Measurements from ENCODE around the gene MTARC1.

The MTARC1 gene

DNA sequence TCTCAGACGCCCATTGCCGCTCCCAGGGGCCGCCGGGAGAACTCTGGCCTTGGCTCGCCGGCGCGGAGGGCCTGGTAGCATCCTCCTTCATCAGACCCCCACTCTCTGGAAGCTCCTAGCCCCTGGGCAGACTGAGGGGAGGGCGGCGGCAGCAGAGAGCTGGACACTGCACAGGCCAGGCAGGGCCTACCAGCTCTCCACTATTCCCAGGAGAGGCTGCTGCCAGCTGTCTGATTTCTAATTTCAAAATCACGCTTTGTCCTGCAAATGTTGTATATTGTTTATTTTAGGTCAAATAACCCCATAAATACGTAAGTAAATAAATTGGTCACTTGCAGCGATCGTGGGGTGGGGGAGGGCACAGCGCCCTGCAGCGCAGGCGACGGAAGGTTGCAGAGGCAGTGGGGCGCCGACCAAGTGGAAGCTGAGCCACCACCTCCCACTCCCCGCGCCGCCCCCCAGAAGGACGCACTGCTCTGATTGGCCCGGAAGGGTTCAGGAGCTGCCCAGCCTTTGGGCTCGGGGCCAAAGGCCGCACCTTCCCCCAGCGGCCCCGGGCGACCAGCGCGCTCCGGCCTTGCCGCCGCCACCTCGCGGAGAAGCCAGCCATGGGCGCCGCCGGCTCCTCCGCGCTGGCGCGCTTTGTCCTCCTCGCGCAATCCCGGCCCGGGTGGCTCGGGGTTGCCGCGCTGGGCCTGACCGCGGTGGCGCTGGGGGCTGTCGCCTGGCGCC lies at the start of gene MTARC1:
TSS of gene MTARC1 (plus strand) at position 577 of the 732 bp plus-strand sequence. CDS start at position 609, 32 bp downstream.
- Histone ChIP-seq H3K36me3 (ENCODE audit: control insufficient read depth in 2 of 2, insufficient read depth in 2 of 2, low read length in 2 of 2) (peaks cover 4 to 9% of the 10 kb centered on the region in 2 donors), H3K27ac (ENCODE audit: low read depth in 2 of 2, low read length in 2 of 2) (peak within 1 kb of the TSS; percentile 76 to 83), H3K4me1 (ENCODE audit: control insufficient read depth in 2 of 2, insufficient read depth in 2 of 2, low read length in 2 of 2) (peaks cover 15 to 23% of the 10 kb centered on the region in 2 donors), H3K4me3 (ENCODE audit: low read length in 2 of 2) (peak within 1 kb of the TSS; percentile 69 to 77), H3K27me3 (ENCODE audit: control insufficient read depth in 2 of 2, insufficient read depth in 2 of 2, low read length in 2 of 2) (no peaks in the 10 kb centered on the region), H3K9ac (ENCODE audit: low read depth in 1 of 2, low read length in 2 of 2) (peak within 1 kb of the TSS; percentile 56 to 80), H3K9me3 (ENCODE audit: control insufficient read depth in 2 of 2, low read length in 2 of 2) (no peaks in the 10 kb centered on the region)

DNA sequence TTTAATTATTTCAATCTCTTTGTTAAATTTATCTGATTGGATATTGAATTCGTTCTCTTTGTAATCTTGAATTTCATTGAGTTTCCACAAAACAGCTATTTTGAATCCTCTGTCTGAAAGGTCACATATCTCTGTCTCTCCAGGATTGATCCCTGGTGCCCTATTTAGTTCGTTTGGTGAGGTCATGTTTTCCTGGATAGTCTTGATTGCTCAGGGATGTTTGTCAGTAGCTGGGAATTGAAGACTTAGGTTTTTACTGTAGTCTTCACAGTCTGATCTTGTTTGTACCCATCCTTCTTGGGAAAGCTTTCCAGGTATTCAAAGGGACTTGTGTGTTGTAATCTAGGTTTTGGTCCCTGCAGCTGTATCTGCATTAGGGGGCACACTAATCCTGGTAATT lies 45.4 kb upstream of the MTARC1 start:
- Histone ChIP-seq H3K27me3 (ENCODE audit: control insufficient read depth in 2 of 2, insufficient read depth in 2 of 2, low read length in 2 of 2) (no peaks in the 10 kb centered on the region), H3K4me1 (ENCODE audit: control insufficient read depth in 2 of 2, insufficient read depth in 2 of 2, low read length in 2 of 2) (no peaks in the 10 kb centered on the region), H3K27ac (ENCODE audit: low read depth in 2 of 2, low read length in 2 of 2) (no peak overlapping the region), H3K4me3 (ENCODE audit: low read length in 2 of 2) (no peak overlapping the region), H3K9ac (ENCODE audit: low read depth in 1 of 2, low read length in 2 of 2) (no peak overlapping the region), H3K9me3 (ENCODE audit: control insufficient read depth in 2 of 2, low read length in 2 of 2) (no peaks in the 10 kb centered on the region), H3K36me3 (ENCODE audit: control insufficient read depth in 2 of 2, insufficient read depth in 2 of 2, low read length in 2 of 2) (no peaks in the 10 kb centered on the region)

DNA sequence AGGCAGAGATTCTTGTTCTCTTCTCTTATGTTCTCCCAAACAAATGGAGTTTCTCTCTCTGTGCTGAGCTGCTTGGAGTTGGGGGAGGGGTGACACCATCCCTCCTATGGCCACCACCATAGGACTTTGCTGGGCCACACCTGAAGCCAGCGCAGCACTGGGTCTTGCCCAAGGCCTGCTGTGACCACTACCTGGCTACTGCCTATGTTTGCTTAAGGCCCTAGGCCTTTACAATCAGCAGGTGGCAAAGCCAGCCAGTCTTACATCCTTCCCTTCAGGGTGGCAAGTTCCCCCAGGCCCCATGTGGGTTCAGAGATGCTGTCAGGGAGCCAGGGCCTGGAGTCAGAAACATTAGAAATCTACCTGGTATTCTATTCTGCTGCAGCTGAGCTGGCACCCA lies 44.9 kb upstream of the MTARC1 start:
- Histone ChIP-seq H3K4me1 (ENCODE audit: control insufficient read depth in 2 of 2, insufficient read depth in 2 of 2, low read length in 2 of 2) (no peaks in the 10 kb centered on the region), H3K9ac (ENCODE audit: low read depth in 1 of 2, low read length in 2 of 2) (no peak overlapping the region), H3K27ac (ENCODE audit: low read depth in 2 of 2, low read length in 2 of 2) (no peak overlapping the region), H3K36me3 (ENCODE audit: control insufficient read depth in 2 of 2, insufficient read depth in 2 of 2, low read length in 2 of 2) (no peaks in the 10 kb centered on the region), H3K4me3 (ENCODE audit: low read length in 2 of 2) (no peak overlapping the region), H3K27me3 (ENCODE audit: control insufficient read depth in 2 of 2, insufficient read depth in 2 of 2, low read length in 2 of 2) (no peaks in the 10 kb centered on the region), H3K9me3 (ENCODE audit: control insufficient read depth in 2 of 2, low read length in 2 of 2) (no peaks in the 10 kb centered on the region)

DNA sequence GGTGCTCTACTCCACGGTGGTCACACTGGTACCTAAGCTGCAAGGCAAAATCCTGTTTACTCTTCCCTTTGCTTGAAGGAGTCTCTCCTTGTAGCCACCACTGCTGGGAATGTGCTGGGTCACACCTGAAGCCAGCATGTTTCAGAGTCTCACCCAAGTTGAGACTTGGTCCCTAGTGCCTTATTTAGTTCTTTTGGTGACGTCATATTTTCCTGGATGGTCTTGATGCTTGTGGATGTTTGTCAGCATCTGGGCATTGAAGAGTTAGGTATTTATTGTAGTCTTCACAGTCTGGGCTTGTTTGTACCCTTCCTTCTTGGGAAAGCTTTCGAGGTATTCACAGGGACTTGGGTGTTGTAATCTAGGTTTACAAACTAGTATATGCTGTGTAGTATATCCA lies 44.2 kb upstream of the MTARC1 start:
- no peaks in the 10 kb centered on the region for H3K27me3 ChIP-seq (ENCODE audit: control insufficient read depth in 2 of 2, insufficient read depth in 2 of 2, low read length in 2 of 2)
- H3K9me3 ChIP-seq (ENCODE audit: control insufficient read depth in 2 of 2, low read length in 2 of 2): no peaks in the 10 kb centered on the region
- H3K36me3 ChIP-seq (ENCODE audit: control insufficient read depth in 2 of 2, insufficient read depth in 2 of 2, low read length in 2 of 2): no peaks in the 10 kb centered on the region
- no peak overlapping the region for H3K4me3 ChIP-seq (ENCODE audit: low read length in 2 of 2)
- H3K27ac ChIP-seq (ENCODE audit: low read depth in 2 of 2, low read length in 2 of 2): no peak overlapping the region
- H3K9ac ChIP-seq (ENCODE audit: low read depth in 1 of 2, low read length in 2 of 2): no peak overlapping the region
- peaks cover 2 to 3% of the 10 kb centered on the region in 2 donors for H3K4me1 ChIP-seq (ENCODE audit: control insufficient read depth in 2 of 2, insufficient read depth in 2 of 2, low read length in 2 of 2)

DNA sequence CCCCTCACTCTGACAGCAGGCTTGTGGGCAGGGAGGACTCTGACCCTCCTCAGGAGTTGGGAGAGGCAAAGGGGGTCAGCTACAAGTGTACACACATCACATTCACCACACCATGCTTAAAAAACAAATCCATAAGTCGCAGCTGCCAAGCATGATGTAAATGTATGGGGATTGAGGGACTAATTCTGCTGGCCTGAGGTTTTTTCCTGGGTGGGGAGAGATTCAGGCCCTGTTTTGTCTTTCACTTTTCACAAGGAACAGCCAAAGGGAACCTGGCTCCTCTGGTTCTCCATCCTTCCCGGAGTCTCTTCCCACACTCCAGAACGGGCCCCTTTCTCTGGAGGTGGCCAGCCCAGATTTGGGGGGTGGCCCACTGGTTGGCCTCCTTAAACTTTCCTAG lies 39.9 kb upstream of the MTARC1 start:
- H3K27me3 ChIP-seq (ENCODE audit: control insufficient read depth in 2 of 2, insufficient read depth in 2 of 2, low read length in 2 of 2): no peaks in the 10 kb centered on the region
- H3K27ac ChIP-seq (ENCODE audit: low read depth in 2 of 2, low read length in 2 of 2): no peak overlapping the region
- H3K4me3 ChIP-seq (ENCODE audit: low read length in 2 of 2): no peak overlapping the region
- peaks cover 8 to 27% of the 10 kb centered on the region in 2 donors for H3K4me1 ChIP-seq (ENCODE audit: control insufficient read depth in 2 of 2, insufficient read depth in 2 of 2, low read length in 2 of 2)
- no peaks in the 10 kb centered on the region for H3K36me3 ChIP-seq (ENCODE audit: control insufficient read depth in 2 of 2, insufficient read depth in 2 of 2, low read length in 2 of 2)
- no peaks in the 10 kb centered on the region for H3K9me3 ChIP-seq (ENCODE audit: control insufficient read depth in 2 of 2, low read length in 2 of 2)
- H3K9ac ChIP-seq (ENCODE audit: low read depth in 1 of 2, low read length in 2 of 2): no peak overlapping the region

DNA sequence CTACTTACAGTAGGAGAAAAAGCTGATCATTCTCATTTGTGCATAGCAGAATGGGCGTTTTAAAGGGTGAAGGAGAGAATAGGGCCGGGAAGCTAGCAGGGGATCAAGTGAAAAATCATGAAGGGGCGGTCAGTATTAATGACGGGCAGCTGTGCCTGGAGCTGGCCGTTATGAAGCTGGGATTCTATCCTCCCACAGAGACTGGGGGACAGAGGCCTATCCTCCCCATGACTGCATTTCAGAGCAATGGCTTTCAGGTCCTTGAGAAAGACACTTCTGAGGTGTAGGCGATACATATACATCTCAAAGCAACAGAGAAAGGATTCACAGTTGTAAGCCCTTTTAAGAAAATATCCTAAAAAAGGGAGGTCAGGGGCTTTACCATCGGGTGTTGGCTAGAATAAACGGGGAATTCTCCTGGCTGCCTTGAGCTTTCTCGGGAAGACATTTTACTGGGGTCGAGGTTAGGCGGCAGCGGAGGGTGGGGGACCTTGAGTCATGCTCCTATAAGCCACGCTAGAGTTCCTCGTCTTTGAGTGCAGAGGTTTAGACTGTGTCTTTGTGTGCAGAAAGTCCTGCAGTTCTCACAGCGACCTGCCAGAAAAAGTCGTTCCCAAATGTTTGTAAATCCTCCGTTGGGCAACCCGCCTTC lies 39.1 kb upstream of the MTARC1 start:
- H3K27ac ChIP-seq (ENCODE audit: low read depth in 2 of 2, low read length in 2 of 2): peak overlapping the region; percentile 79 to 83
- no peaks in the 10 kb centered on the region for H3K9me3 ChIP-seq (ENCODE audit: control insufficient read depth in 2 of 2, low read length in 2 of 2)
- no peaks in the 10 kb centered on the region for H3K36me3 ChIP-seq (ENCODE audit: control insufficient read depth in 2 of 2, insufficient read depth in 2 of 2, low read length in 2 of 2)
- H3K4me3 ChIP-seq (ENCODE audit: low read length in 2 of 2): peak overlapping the region; percentile 77 to 89
- peak overlapping the region; percentile 81 to 88 for H3K9ac ChIP-seq (ENCODE audit: low read depth in 1 of 2, low read length in 2 of 2)
- no peaks in the 10 kb centered on the region for H3K27me3 ChIP-seq (ENCODE audit: control insufficient read depth in 2 of 2, insufficient read depth in 2 of 2, low read length in 2 of 2)
- H3K4me1 ChIP-seq (ENCODE audit: control insufficient read depth in 2 of 2, insufficient read depth in 2 of 2, low read length in 2 of 2): peaks cover 8 to 27% of the 10 kb centered on the region in 2 donors

DNA sequence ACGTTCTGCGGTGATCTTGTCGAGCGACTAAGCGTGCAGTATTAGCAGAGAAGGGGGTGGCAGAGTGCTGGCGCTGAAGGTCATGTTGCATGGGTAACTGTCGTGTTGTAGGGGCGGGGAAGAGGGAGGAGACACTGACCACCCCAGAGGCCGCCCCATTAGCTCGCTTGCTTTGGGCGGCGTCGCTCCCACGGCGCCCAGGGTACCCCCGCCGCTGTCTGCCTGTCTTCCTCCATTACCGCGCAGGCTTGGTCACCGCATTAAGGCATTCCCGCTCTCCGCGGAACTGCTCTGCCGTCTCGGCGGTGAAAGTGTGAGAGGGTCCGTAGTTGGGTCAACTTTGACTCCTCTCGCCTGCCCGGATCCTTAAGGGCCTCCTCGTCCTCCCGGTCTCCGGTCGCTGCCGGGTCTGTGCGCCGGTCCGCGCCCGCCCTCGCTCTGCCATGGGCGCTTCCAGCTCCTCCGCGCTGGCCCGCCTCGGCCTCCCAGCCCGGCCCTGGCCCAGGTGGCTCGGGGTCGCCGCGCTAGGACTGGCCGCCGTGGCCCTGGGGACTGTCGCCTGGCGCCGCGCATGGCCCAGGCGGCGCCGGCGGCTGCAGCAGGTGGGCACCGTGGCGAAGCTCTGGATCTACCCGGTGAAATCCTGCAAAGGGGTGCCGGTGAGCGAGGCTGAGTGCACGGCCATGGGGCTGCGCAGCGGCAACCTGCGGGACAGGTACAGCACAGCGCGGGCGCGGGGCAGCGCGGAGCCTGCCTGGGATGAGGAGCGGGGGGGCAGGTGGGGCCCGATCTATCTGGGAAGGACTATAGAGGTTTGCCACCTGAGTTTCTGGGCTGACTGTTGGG lies 38.4 kb upstream of the MTARC1 start, which contains the start of gene MTARC2:
TSS of gene MTARC2 (plus strand) at position 234 of the 846 bp plus-strand sequence. CDS start at position 444, 210 bp downstream.
- Histone ChIP-seq H3K9ac (ENCODE audit: low read depth in 1 of 2, low read length in 2 of 2) (peak within 1 kb of the TSS; percentile 81 to 88), H3K9me3 (ENCODE audit: control insufficient read depth in 2 of 2, low read length in 2 of 2) (no peaks in the 10 kb centered on the region), H3K27ac (ENCODE audit: low read depth in 2 of 2, low read length in 2 of 2) (peak within 1 kb of the TSS; percentile 79 to 83), H3K27me3 (ENCODE audit: control insufficient read depth in 2 of 2, insufficient read depth in 2 of 2, low read length in 2 of 2) (no peaks in the 10 kb centered on the region), H3K4me1 (ENCODE audit: control insufficient read depth in 2 of 2, insufficient read depth in 2 of 2, low read length in 2 of 2) (peaks cover 8 to 27% of the 10 kb centered on the region in 2 donors), H3K36me3 (ENCODE audit: control insufficient read depth in 2 of 2, insufficient read depth in 2 of 2, low read length in 2 of 2) (no peaks in the 10 kb centered on the region), H3K4me3 (ENCODE audit: low read length in 2 of 2) (peak within 1 kb of the TSS; percentile 77 to 89)

DNA sequence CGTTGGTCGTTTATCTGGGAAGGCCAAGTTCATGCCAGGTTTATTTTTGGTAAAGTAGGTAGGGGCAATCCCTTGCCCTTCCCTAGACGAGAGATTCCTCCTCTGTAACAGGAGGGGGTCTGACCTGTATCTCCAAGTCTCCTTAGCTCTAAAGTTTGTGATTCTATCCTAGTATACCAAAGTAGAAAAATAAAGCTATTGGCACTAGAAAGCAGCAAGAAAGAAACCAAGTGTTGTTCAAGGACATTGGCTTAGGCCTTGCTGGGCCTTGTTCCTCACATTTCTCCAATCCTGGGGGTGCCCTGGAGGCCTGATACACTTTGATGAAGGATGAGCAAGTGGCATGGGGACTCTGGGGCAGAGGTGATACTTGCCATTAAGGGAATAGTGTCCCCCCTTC lies 37.8 kb upstream of the MTARC1 start:
- H3K27me3 ChIP-seq (ENCODE audit: control insufficient read depth in 2 of 2, insufficient read depth in 2 of 2, low read length in 2 of 2): no peaks in the 10 kb centered on the region
- H3K9ac ChIP-seq (ENCODE audit: low read depth in 1 of 2, low read length in 2 of 2): peak overlapping the region; percentile 81 to 88
- H3K36me3 ChIP-seq (ENCODE audit: control insufficient read depth in 2 of 2, insufficient read depth in 2 of 2, low read length in 2 of 2): no peaks in the 10 kb centered on the region
- peaks cover 8 to 27% of the 10 kb centered on the region in 2 donors for H3K4me1 ChIP-seq (ENCODE audit: control insufficient read depth in 2 of 2, insufficient read depth in 2 of 2, low read length in 2 of 2)
- H3K27ac ChIP-seq (ENCODE audit: low read depth in 2 of 2, low read length in 2 of 2): peak overlapping the region; percentile 79 to 83
- H3K4me3 ChIP-seq (ENCODE audit: low read length in 2 of 2): peak overlapping the region; percentile 77 to 89
- H3K9me3 ChIP-seq (ENCODE audit: control insufficient read depth in 2 of 2, low read length in 2 of 2): no peaks in the 10 kb centered on the region

DNA sequence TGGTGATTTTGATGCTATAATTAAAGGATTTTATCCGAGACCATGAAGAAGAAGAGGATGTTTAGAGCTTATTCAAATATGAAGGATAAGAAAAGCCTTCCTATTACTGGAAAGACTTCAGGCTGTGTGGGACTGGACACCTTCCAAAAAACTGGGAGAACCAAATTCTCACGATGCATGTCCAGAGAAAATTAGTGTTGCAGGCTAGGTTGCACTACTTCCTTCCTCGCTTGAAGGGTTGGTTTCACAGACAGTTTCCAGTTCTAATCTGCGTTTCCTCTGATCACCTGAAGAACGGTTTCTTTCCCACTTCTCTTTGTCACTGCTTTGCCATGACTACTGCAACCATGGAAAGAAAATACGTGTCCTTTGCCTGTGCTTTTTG lies 36.6 kb upstream of the MTARC1 start:
- Histone ChIP-seq H3K27ac (ENCODE audit: low read depth in 2 of 2, low read length in 2 of 2) (peak overlapping the region in 1 of 2 donors; percentile 8), H3K9me3 (ENCODE audit: control insufficient read depth in 2 of 2, low read length in 2 of 2) (no peaks in the 10 kb centered on the region), H3K4me3 (ENCODE audit: low read length in 2 of 2) (peak overlapping the region in 1 of 2 donors; percentile 16), H3K27me3 (ENCODE audit: control insufficient read depth in 2 of 2, insufficient read depth in 2 of 2, low read length in 2 of 2) (no peaks in the 10 kb centered on the region), H3K4me1 (ENCODE audit: control insufficient read depth in 2 of 2, insufficient read depth in 2 of 2, low read length in 2 of 2) (peaks cover 8 to 27% of the 10 kb centered on the region in 2 donors), H3K36me3 (ENCODE audit: control insufficient read depth in 2 of 2, insufficient read depth in 2 of 2, low read length in 2 of 2) (peaks cover 2 to 3% of the 10 kb centered on the region in 2 donors), H3K9ac (ENCODE audit: low read depth in 1 of 2, low read length in 2 of 2) (no peak overlapping the region)
